Measurements from ENCODE around the gene PTGER2. TPM values are rescaled to one million over a fixed set of nuclear protein-coding genes. Genes with fewer than 3 reads are reported as not detected.

The PTGER2 gene
- polyA plus RNA-seq, 1 of the 3 experiments (the other 2 are of a cell fraction): 0.67 TPM

- no peak for TF ChIP-seq REST (IDR thresholded peaks at IDR 0.05; ENCODE audit: low read depth, low read length)
- no peak for TF ChIP-seq FOXM1 (IDR thresholded peaks at IDR 0.05; ENCODE audit: low read depth)
- no peak for TF ChIP-seq RFX5 (IDR thresholded peaks at IDR 0.05; ENCODE audit: low read length)
- TF ChIP-seq TCF12 (IDR thresholded peaks at IDR 0.05): no peak
- no peak for TF ChIP-seq SIN3A (IDR thresholded peaks at IDR 0.05; ENCODE audit: borderline replicate concordance, low read depth, low read length)
- no peak for TF ChIP-seq NFIC (IDR thresholded peaks at IDR 0.05; ENCODE audit: borderline replicate concordance)
- TF ChIP-seq USF2 (IDR thresholded peaks at IDR 0.05; ENCODE audit: borderline replicate concordance, low read depth, low read length): no peak
Measured at GRCh38 chr14:52349731-52350130, 35.6 kb downstream of the PTGER2 start (continued).

GRCh38 chr14:52350445-52350844 is 36.3 kb downstream of the PTGER2 start:
- Histone ChIP-seq H3K4me1 (ENCODE audit: control insufficient read depth in 1 of 2, insufficient read depth in 2 of 2, low read depth in 1 of 2, low read length in 1 of 2) (peaks cover 11 to 25% of the 10 kb centered on the region in 2 experiments), H4K20me1 (ENCODE audit: insufficient read depth) (no peaks in the 10 kb centered on the region), H3F3A (replicated peaks; ENCODE audit: insufficient read depth) (peaks cover 9% of the 10 kb centered on the region), H3K79me2 (ENCODE audit: insufficient read depth) (no peaks in the 10 kb centered on the region), H3K9me2 (no peaks in the 10 kb centered on the region), H3K9me3 (no peaks in the 10 kb centered on the region), H3K4me3 (ENCODE audit: low read depth in 2 of 2, low read length in 1 of 2) (no peak overlapping the region), H3K36me3 (replicated peaks in 1 of 2; ENCODE audit: control insufficient read depth in 1 of 2, insufficient read depth in 2 of 2, low read length in 1 of 2) (no peaks in the 10 kb centered on the region), H3K4me2 (no peak overlapping the region), H2AFZ (ENCODE audit: low read depth) (no peak overlapping the region), H3K27me3 (ENCODE audit: insufficient read depth) (no peaks in the 10 kb centered on the region), H3K27ac (ENCODE audit: low read depth in 2 of 2, low read length in 1 of 2) (no peak overlapping the region), H3K9ac (no peak overlapping the region)
- no peak for TF ChIP-seq SIN3A (IDR thresholded peaks at IDR 0.05; ENCODE audit: borderline replicate concordance, low read depth, low read length)
- no peak for TF ChIP-seq RFX5 (IDR thresholded peaks at IDR 0.05; ENCODE audit: low read length)
- TF ChIP-seq NRF1 (IDR thresholded peaks at IDR 0.05; ENCODE audit: low read depth, low read length): no peak
- TF ChIP-seq NFIC (IDR thresholded peaks at IDR 0.05; ENCODE audit: borderline replicate concordance): no peak
- no peak for TF ChIP-seq FOXJ3 (CRISPR knock-in tag; IDR thresholded peaks at IDR 0.05)
- no peak for TF ChIP-seq TEAD4 (IDR thresholded peaks at IDR 0.05; ENCODE audit: borderline replicate concordance, insufficient read depth)
- no peak for TF ChIP-seq MEF2A (IDR thresholded peaks at IDR 0.05; ENCODE audit: borderline replicate concordance, low read depth)
- no peak for TF ChIP-seq JUND (IDR thresholded peaks at IDR 0.05)
- 43% methylated on average over 3 of the region's 3 CpGs for WGBS (ENCODE audit: low lambda C conversion rate)
- ChIA-PET POLR2A (no interaction called here), CTCF (interaction anchor here (0.8 to 1.6 kb wide), 3 partner anchors 9 to 50 kb away, joined by 3 to 5 read pairs (median 4); no protein-coding TSS in a partner anchor)
- no peak for DNase-seq

Measured in SK-N-SH (cell line).